ENCODE data around the gene FBLN2.

DNA sequence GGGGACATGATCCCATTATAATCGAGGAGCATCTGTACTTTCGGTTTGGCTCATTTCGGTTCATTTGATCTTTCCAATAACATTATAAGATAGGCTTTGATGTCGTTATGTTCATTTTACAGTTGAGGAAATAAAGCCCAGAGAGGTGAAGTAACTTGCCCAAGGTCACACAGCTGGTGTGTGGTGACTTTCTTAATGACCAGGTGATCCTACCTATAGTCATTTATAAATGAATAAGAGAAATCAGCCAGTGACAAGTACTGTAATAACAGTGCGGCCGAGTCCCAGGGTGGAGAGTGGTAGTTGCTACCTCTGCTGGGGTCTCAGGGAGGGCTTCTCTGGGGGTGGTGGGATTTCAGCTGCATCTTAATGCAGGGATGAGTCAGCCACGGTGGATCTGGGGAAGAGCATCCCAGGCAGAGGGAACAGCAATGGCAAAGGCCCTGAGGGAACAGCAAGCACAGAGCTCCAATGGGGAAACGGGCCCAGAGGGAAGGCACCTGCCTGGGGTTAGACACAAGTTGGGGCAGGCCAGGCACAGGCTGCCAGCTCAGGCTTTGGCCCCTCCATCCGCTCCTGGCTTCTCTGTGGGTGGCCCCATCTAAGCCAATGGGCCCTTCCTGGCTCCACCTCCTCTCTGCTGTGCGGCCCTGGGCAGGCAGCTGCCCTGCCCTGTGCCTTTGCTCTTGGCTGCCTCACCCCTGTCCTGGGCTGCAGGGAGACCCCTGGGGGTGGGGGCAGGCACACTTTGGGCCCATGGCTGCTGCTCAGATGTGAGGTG, 1.1 kb upstream of the FBLN2 start:
- TF ChIP-seq, protein P1, sequence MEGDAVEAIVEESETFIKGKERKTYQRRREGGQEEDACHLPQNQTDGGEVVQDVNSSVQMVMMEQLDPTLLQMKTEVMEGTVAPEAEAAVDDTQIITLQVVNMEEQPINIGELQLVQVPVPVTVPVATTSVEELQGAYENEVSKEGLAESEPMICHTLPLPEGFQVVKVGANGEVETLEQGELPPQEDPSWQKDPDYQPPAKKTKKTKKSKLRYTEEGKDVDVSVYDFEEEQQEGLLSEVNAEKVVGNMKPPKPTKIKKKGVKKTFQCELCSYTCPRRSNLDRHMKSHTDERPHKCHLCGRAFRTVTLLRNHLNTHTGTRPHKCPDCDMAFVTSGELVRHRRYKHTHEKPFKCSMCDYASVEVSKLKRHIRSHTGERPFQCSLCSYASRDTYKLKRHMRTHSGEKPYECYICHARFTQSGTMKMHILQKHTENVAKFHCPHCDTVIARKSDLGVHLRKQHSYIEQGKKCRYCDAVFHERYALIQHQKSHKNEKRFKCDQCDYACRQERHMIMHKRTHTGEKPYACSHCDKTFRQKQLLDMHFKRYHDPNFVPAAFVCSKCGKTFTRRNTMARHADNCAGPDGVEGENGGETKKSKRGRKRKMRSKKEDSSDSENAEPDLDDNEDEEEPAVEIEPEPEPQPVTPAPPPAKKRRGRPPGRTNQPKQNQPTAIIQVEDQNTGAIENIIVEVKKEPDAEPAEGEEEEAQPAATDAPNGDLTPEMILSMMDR (IDR thresholded peaks at IDR 0.05; ENCODE audit: borderline replicate concordance, extremely low read depth, low read length, poor library complexity, severe bottlenecking), result no peak
- no peak for TF ChIP-seq EZH2 (IDR thresholded peaks at IDR 0.05; ENCODE audit: borderline replicate concordance, low read depth, low read length, severe bottlenecking)
